ENCODE results near the gene DYNC1I1. TPM values are rescaled to one million over a fixed set of nuclear protein-coding genes. Genes with fewer than 3 reads are reported as not detected.

Gene DYNC1I1
- total and polyA plus RNA-seq, 4 donors = 0.28 to 0.67 (median 0.39) TPM

GRCh38 chr7:95957510-95957909, 185.2 kb downstream of the DYNC1I1 start:
- WGBS = 64% methylated on average over 3 of the region's 3 CpGs
- no peak for TF ChIP-seq HNF4G (IDR thresholded peaks at IDR 0.05)
- Histone ChIP-seq H3K27ac (ENCODE audit: low read depth in 1 of 2, low read length in 2 of 2) (no peak overlapping the region), H3K4me3 (ENCODE audit: low read depth in 1 of 3, low read length in 3 of 3) (no peak overlapping the region), H3K36me3 (ENCODE audit: control insufficient read depth in 4 of 4, insufficient read depth in 3 of 4, low read depth in 1 of 4, low read length in 3 of 4) (no peaks in the 10 kb centered on the region), H3K9ac (ENCODE audit: low read depth in 1 of 2, low read length in 2 of 2) (no peak overlapping the region), H3K4me1 (ENCODE audit: control insufficient read depth in 4 of 4, insufficient read depth in 4 of 4, low read length in 3 of 4) (peaks cover 0 to 6% (median 0%) of the 10 kb centered on the region in 4 donors), H3K27me3 (ENCODE audit: control insufficient read depth in 4 of 4, insufficient read depth in 4 of 4, low read length in 3 of 4) (no peaks in the 10 kb centered on the region), H3K9me3 (ENCODE audit: control insufficient read depth in 4 of 4, low read length in 3 of 4) (no peaks in the 10 kb centered on the region)
- DNase-seq (ENCODE audit: low spot score) = no peak

GRCh38 chr7:95960706-95961244, 188.4 kb downstream of the DYNC1I1 start:
- Histone ChIP-seq H3K27me3 (ENCODE audit: control insufficient read depth in 4 of 4, insufficient read depth in 4 of 4, low read length in 3 of 4) (no peaks in the 10 kb centered on the region), H3K27ac (ENCODE audit: low read depth in 1 of 2, low read length in 2 of 2) (no peak overlapping the region), H3K4me1 (ENCODE audit: control insufficient read depth in 4 of 4, insufficient read depth in 4 of 4, low read length in 3 of 4) (peaks cover 0 to 4% (median 0%) of the 10 kb centered on the region in 4 donors), H3K9ac (ENCODE audit: low read depth in 1 of 2, low read length in 2 of 2) (no peak overlapping the region), H3K4me3 (ENCODE audit: low read depth in 1 of 3, low read length in 3 of 3) (no peak overlapping the region), H3K9me3 (ENCODE audit: control insufficient read depth in 4 of 4, low read length in 3 of 4) (no peaks in the 10 kb centered on the region), H3K36me3 (ENCODE audit: control insufficient read depth in 4 of 4, insufficient read depth in 3 of 4, low read depth in 1 of 4, low read length in 3 of 4) (no peaks in the 10 kb centered on the region)
- TF ChIP-seq HNF4A (conservative IDR thresholded peaks at IDR 0.05) (no peak), GABPA (IDR thresholded peaks at IDR 0.05 in 1 of 2, conservative IDR thresholded peaks at IDR 0.05 in 1 of 2) (no peak), SP1 (IDR thresholded peaks at IDR 0.05) (no peak), EGR1 (IDR thresholded peaks at IDR 0.05; ENCODE audit: low read depth in 2 of 2) (no peak), TAF1 (conservative IDR thresholded peaks at IDR 0.05) (no peak), RXRA (IDR thresholded peaks at IDR 0.05) (no peak), ZBTB33 (IDR thresholded peaks at IDR 0.05) (no peak), REST (IDR thresholded peaks at IDR 0.05) (no peak), ATF3 (IDR thresholded peaks at IDR 0.05) (no peak), CTCF (IDR thresholded peaks at IDR 0.05; ENCODE audit: low read depth, low read length, missing input control) (no peak), FOXA1 (IDR thresholded peaks at IDR 0.05) (no peak), YY1 (IDR thresholded peaks at IDR 0.05) (no peak), RAD21 (IDR thresholded peaks at IDR 0.05) (no peak), NR2F2 (IDR thresholded peaks at IDR 0.05) (no peak), FOXA2 (IDR thresholded peaks at IDR 0.05) (no peak), JUND (IDR thresholded peaks at IDR 0.05) (no peak), HNF4G (IDR thresholded peaks at IDR 0.05) (no peak)
- TF ChIP-seq, protein P1, sequence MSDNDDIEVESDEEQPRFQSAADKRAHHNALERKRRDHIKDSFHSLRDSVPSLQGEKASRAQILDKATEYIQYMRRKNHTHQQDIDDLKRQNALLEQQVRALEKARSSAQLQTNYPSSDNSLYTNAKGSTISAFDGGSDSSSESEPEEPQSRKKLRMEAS (IDR thresholded peaks at IDR 0.05) = no peak
- DNase-seq (ENCODE audit: low spot score) = no peak
- 82% methylated on average over 5 of the region's 5 CpGs for WGBS
